Stimulated activated CD8-positive, alpha-beta memory T cell treated with anti-CD3 and anti-CD28 coated beads, Interleukin-12 subunit alpha, Interleukin-12 subunit beta, amount 100 ng/mL, for 4 hours (primary cell): ENCODE results near the gene FXYD3.
"Not testable (repeated sequence)": the region's sequence is repeated elsewhere in the genome, so short reads cannot be mapped to it uniquely, and the experiment has no call there.

Source experiments
- DNase-seq: peaks from one replicate; pipeline ENCODE4 v3.0.0-alpha.2; 2020; ENCODE audit warnings: low read depth

FXYD3 gene

GRCh38 chr19:35143231-35143715 is 27.6 kb downstream of the FXYD3 start, which contains the start of gene FXYD7:
Gene FXYD7, plus strand, starts transcription at chr19:35143255. Its CDS starts 79 bp downstream, at chr19:35143334.
- DNase-seq: no peak

- DNase-seq: no peak
Observed at GRCh38 chr19:35143818-35144217, 28.2 kb downstream of the FXYD3 start.

- DNase-seq: no peak
Observed at GRCh38 chr19:35144259-35144599, 28.6 kb downstream of the FXYD3 start.

- DNase-seq: no peak
Observed at GRCh38 chr19:35144600-35145436, 29.2 kb downstream of the FXYD3 start.

- no peak for DNase-seq
Observed at GRCh38 chr19:35146746-35147459, 31.3 kb downstream of the FXYD3 start.

- DNase-seq: no peak
Observed at GRCh38 chr19:35149463-35149862, 33.8 kb downstream of the FXYD3 start.

- no peak for DNase-seq
Observed at GRCh38 chr19:35150445-35150844, 34.8 kb downstream of the FXYD3 start.

- no peak for DNase-seq
Observed at GRCh38 chr19:35151273-35152065, 35.8 kb downstream of the FXYD3 start.

GRCh38 chr19:35153129-35153522 is 37.5 kb downstream of the FXYD3 start:
- not testable (repeated sequence) for DNase-seq

GRCh38 chr19:35153701-35154524 is 38.3 kb downstream of the FXYD3 start:
- peak; percentile 57 for DNase-seq

GRCh38 chr19:35154525-35155406 is 39.1 kb downstream of the FXYD3 start, which contains the start of gene FXYD5:
Gene FXYD5, plus strand, starts transcription at chr19:35154735. Its CDS starts 816 bp downstream, at chr19:35155551.
- DNase-seq: peak; percentile 67

GRCh38 chr19:35155441-35155840 is 39.8 kb downstream of the FXYD3 start:
- DNase-seq: no peak

- DNase-seq: no peak
Observed at GRCh38 chr19:35155981-35156672, 40.5 kb downstream of the FXYD3 start.

- DNase-seq: no peak
Observed at GRCh38 chr19:35156673-35157014, 41.0 kb downstream of the FXYD3 start.

GRCh38 chr19:35157431-35157830 is 41.8 kb downstream of the FXYD3 start:
- DNase-seq: no peak

- DNase-seq: no peak
Observed at GRCh38 chr19:35159606-35160005, 44.0 kb downstream of the FXYD3 start.

- no peak for DNase-seq
Observed at GRCh38 chr19:35160629-35161433, 45.2 kb downstream of the FXYD3 start.

GRCh38 chr19:35161434-35161743 is 45.8 kb downstream of the FXYD3 start:
- no peak for DNase-seq
